Motor neuron (in vitro differentiated cells): ENCODE data around the gene CCDC68. TPM values are rescaled to one million over a fixed set of nuclear protein-coding genes. Genes with fewer than 3 reads are reported as not detected.
A peak's percentile ranks its signal among the peaks of the same experiment; 100 is the strongest.
"Not testable (repeated sequence)": the region's sequence is repeated elsewhere in the genome, so short reads cannot be mapped to it uniquely, and the experiment has no call there.

Experiments used
- ATAC-seq, 8 experiments: fragments of 200-7000 bp; cut with Tn5 transposase; replicated peaks in 6 of 8; 2 replicates each; pipeline ENCODE4 v1.8.0; 2021; ENCODE audit warnings: mild to moderate bottlenecking in 8 of 8, moderate library complexity in 8 of 8
- H3K27ac ChIP-seq, 2 donors: fragments of 250-450 bp; sonication (Bioruptor Pico); 2 replicates each; pipeline ENCODE4 v1.9.0; 2021; ENCODE audit warnings: antibody characterized with exemption in 2 of 2, mild to moderate bottlenecking in 2 of 2, moderate library complexity in 1 of 2
- H3K4me1 ChIP-seq, 2 donors: fragments of 250-450 bp; sonication (Bioruptor Pico); replicated peaks in 1 of 2; 2 replicates each; pipeline ENCODE4 v1.6.1; 2021; ENCODE audit warnings: antibody characterized with exemption in 2 of 2, mild to moderate bottlenecking in 2 of 2, moderate library complexity in 1 of 2
- H3K4me3 ChIP-seq, 5 donors: fragments of 250-450 bp; sonication (Bioruptor Pico); 2 replicates each; pipeline ENCODE4 v1.9.0; 2021; ENCODE audit warnings: antibody characterized with exemption in 5 of 5, mild to moderate bottlenecking in 5 of 5, moderate library complexity in 4 of 5
- WGBS, 10 experiments: fragments of 450-650 bp; shearing (Covaris generic); methylation state at CpG; one replicate each; pipeline ENCODE4 v1.0.0; 2022; 5-methylcytosine and 5-hydroxymethylcytosine counted together
- in situ Hi-C, 9 experiments: fragments of 400-800 bp; cut with MboI; loops; one replicate each; pipeline ENCODE4 v1.15.0; 2021; ENCODE audit warnings: low sequenced_read_pairs in 9 of 9, low pct_unique_long_range_greater_than_20kb in 2 of 9; ENCODE audit not compliant: unreplicated experiment in 9 of 9
- total RNA-seq, 8 experiments: library from RNA; unstranded; fragments of 300-600 nt; gene quantifications; 2 replicates each; pipeline versions ENCODE4 v1.2.3 to v1.2.4, GENCODE V29; 2022

CCDC68 gene
- total RNA-seq, 8 experiments from 2014 or later = 0.05 to 0.64 (median 0.11) TPM; not detected in 4

GRCh38 chr18:54983041-54983686 is 23.9 kb upstream of the CCDC68 start:
- 0 to 31% (median 12%) methylated on average over 2 to 9 of the region's 9 CpGs for WGBS, 10 experiments
- ATAC-seq = peak in 4 of 8 experiments; percentile 45 to 90 (median 79)
- H3K27ac ChIP-seq = no peak overlapping the region
- H3K4me1 ChIP-seq = no peaks in the 10 kb centered on the region
- in situ Hi-C loops = loop anchor here in 8 of 9 experiments (5.0 to 25.0 kb wide), 6 partner anchors 296 to 571 kb away; no protein-coding TSS in a partner anchor
- no peak overlapping the region for H3K4me3 ChIP-seq

- WGBS, 10 experiments = 83 to 100% (median 94%) methylated on average over 1 of the region's 1 CpG; no CpG with 5 or more reads in 6 of the 10 experiments
- H3K4me1 ChIP-seq = no peaks in the 10 kb centered on the region
- no peak overlapping the region for H3K27ac ChIP-seq
- no peak for ATAC-seq
- no peak overlapping the region for H3K4me3 ChIP-seq
- in situ Hi-C loops = loop anchor here in 8 of 9 experiments (5.0 to 25.0 kb wide), 6 partner anchors 294 to 569 kb away; no protein-coding TSS in a partner anchor
These were observed 21.8 kb upstream of the CCDC68 start for GRCh38 chr18:54981076-54981475.

- Histone ChIP-seq H3K4me3 (no peak overlapping the region), H3K27ac (no peak overlapping the region), H3K4me1 (no peaks in the 10 kb centered on the region)
- 80 to 92% (median 88%) methylated on average over 1 to 2 of the region's 2 CpGs; no CpG with 5 or more reads in 6 of the 10 experiments for WGBS, 10 experiments
- in situ Hi-C loops = loop anchor here in 5 of 9 experiments (25.0 kb wide), 3 partner anchors 288 to 563 kb away; no protein-coding TSS in a partner anchor
- no peak for ATAC-seq
These were observed 16.3 kb upstream of the CCDC68 start for GRCh38 chr18:54975598-54975997.

- no peak for ATAC-seq
- H3K4me3 ChIP-seq = no peak overlapping the region
- H3K27ac ChIP-seq = no peak overlapping the region
- no peaks in the 10 kb centered on the region for H3K4me1 ChIP-seq
- in situ Hi-C loops = no loop called here
- WGBS, 10 experiments = 75 to 100% (median 94%) methylated on average over 1 to 6 of the region's 7 CpGs; no CpG with 5 or more reads in 1 of the 10 experiments
These were observed 13.8 kb upstream of the CCDC68 start for GRCh38 chr18:54973046-54973445.

- in situ Hi-C loops = no loop called here
- no peak for ATAC-seq
- 74 to 100% (median 90%) methylated on average over 1 to 5 of the region's 5 CpGs; no CpG with 5 or more reads in 1 of the 10 experiments for WGBS, 10 experiments
- H3K27ac ChIP-seq = no peak overlapping the region
- no peaks in the 10 kb centered on the region for H3K4me1 ChIP-seq
- H3K4me3 ChIP-seq = no peak overlapping the region
These were observed 9.5 kb upstream of the CCDC68 start for GRCh38 chr18:54968807-54969206.

- H3K27ac ChIP-seq, H3K4me3 ChIP-seq, in situ Hi-C loops, H3K4me1 ChIP-seq: not testable (repeated sequence)
- ATAC-seq = peak in 2 of 8 experiments; percentile 26 to 47
- WGBS, 10 experiments = 0 to 100% (median 83%) methylated on average over 1 to 7 of the region's 9 CpGs; no CpG with 5 or more reads in 2 of the 10 experiments
These were observed 9.0 kb upstream of the CCDC68 start for GRCh38 chr18:54968237-54968636.

- 63 to 100% (median 88%) methylated on average over 1 to 4 of the region's 4 CpGs for WGBS, 10 experiments
- in situ Hi-C loops = no loop called here
- no peak for ATAC-seq
- H3K4me3 ChIP-seq = no peak overlapping the region
- no peaks in the 10 kb centered on the region for H3K4me1 ChIP-seq
- no peak overlapping the region for H3K27ac ChIP-seq
These were observed 8.5 kb upstream of the CCDC68 start for GRCh38 chr18:54967786-54968185.

GRCh38 chr18:54964741-54965140 is 5.5 kb upstream of the CCDC68 start:
- Histone ChIP-seq H3K4me3 (no peak overlapping the region), H3K27ac (no peak overlapping the region), H3K4me1 (no peaks in the 10 kb centered on the region)
- ATAC-seq = no peak
- in situ Hi-C loops = no loop called here

GRCh38 chr18:54962919-54963645 is 3.8 kb upstream of the CCDC68 start:
- in situ Hi-C loops = no loop called here
- Histone ChIP-seq H3K27ac (no peak overlapping the region), H3K4me1 (no peaks in the 10 kb centered on the region), H3K4me3 (no peak overlapping the region)
- WGBS, 10 experiments = 54 to 91% (median 81%) methylated on average over 1 to 9 of the region's 9 CpGs
- ATAC-seq = no peak

- Histone ChIP-seq H3K27ac (no peak overlapping the region), H3K4me3 (no peak overlapping the region), H3K4me1 (no peaks in the 10 kb centered on the region)
- in situ Hi-C loops = no loop called here
- 76 to 100% (median 95%) methylated on average over 2 to 4 of the region's 4 CpGs; no CpG with 5 or more reads in 4 of the 10 experiments for whole genome bisulfite sequencing, 10 experiments
- ATAC-seq = no peak
These were observed 2.6 kb upstream of the CCDC68 start for GRCh38 chr18:54961868-54962267.

GRCh38 chr18:54961016-54961423 is 1.8 kb upstream of the CCDC68 start:
- H3K4me3 ChIP-seq = no peak overlapping the region
- in situ Hi-C loops = no loop called here
- H3K27ac ChIP-seq = no peak overlapping the region
- H3K4me1 ChIP-seq = no peaks in the 10 kb centered on the region
- 0 to 86% (median 42%) methylated on average over 1 to 2 of the region's 2 CpGs; no CpG with 5 or more reads in 3 of the 10 experiments for whole genome bisulfite sequencing, 10 experiments
- no peak for ATAC-seq

- H3K4me1 ChIP-seq = no peaks in the 10 kb centered on the region
- H3K27ac ChIP-seq = no peak overlapping the region
- no peak overlapping the region for H3K4me3 ChIP-seq
- ATAC-seq = no peak
- WGBS, 10 experiments = 43 to 100% (median 89%) methylated on average over 1 to 3 of the region's 3 CpGs; no CpG with 5 or more reads in 3 of the 10 experiments
- in situ Hi-C loops = no loop called here
These were observed 936 bp upstream of the CCDC68 start for GRCh38 chr18:54960197-54960596.

GRCh38 chr18:54957996-54958395 is 1.3 kb downstream of the CCDC68 start:
- peak in 1 of 8 experiments; percentile 44 for ATAC-seq
- no peaks in the 10 kb centered on the region for H3K4me1 ChIP-seq
- H3K27ac ChIP-seq = no peak overlapping the region
- WGBS, 10 experiments = 20 to 90% (median 52%) methylated on average over 1 to 4 of the region's 5 CpGs; no CpG with 5 or more reads in 3 of the 10 experiments
- no peak overlapping the region for H3K4me3 ChIP-seq
- in situ Hi-C loops = no loop called here
